HepG2 (cell line): ENCODE results near the gene DLG2. TPM values are rescaled to one million over a fixed set of nuclear protein-coding genes. Genes with fewer than 3 reads are reported as not detected.
A peak's percentile ranks its signal among the peaks of the same experiment; 100 is the strongest.

Experiments
- ATAC-seq: fragments of 200-7000 bp; cut with Tn5 transposase; 3 replicates; pipeline ENCODE4 v1.9.1; 2020; ENCODE audit warnings: mild to moderate bottlenecking, moderate library complexity
- BruUV-seq: library from RNA; stranded (reverse); fragments of 400-500 nt; replicated peaks from 2 replicates; lab custom pipeline; 2021; lab: Mats Ljungman, UMichigan
- CTCF ChIA-PET: fragments of 300-600 bp; formaldehyde crosslinking; extraction: SDS; loops from one replicate; lab custom pipeline; 2021; ENCODE audit warnings: low total read pairs, inconsistent platforms, low intra/inter-chr PET ratio; lab: Yijun Ruan, JAX
- POLR2A ChIA-PET: fragments of 350-600 bp; sonication (Branson Sonifier 250); formaldehyde crosslinking; loops from one replicate; lab custom pipeline; 2020; ENCODE audit warnings: antibody characterized with exemption, inconsistent platforms; lab: Yijun Ruan, JAX
- DNase-seq: peaks from one replicate; pipeline ENCODE4 v3.0.0-alpha.2; 2015; ENCODE audit warnings: low spot score
- FAIRE-seq: peaks from 3 replicates; lab custom pipeline; 2011; peaks lifted over from hg19 to GRCh38; lab: Jason Lieb, UNC
- H2AFZ ChIP-seq: one replicate; pipeline ENCODE4 v1.6.1; 2011; ENCODE audit warnings: low read length, inconsistent platforms
- H3K27ac ChIP-seq: fragments of 300-600 bp; 3 replicates; pipeline ENCODE4 v1.8.0; 2011; ENCODE audit warnings: mixed run types, mild to moderate bottlenecking, mixed read lengths, low read length, inconsistent platforms; ENCODE audit not compliant: insufficient read depth; ENCODE audit errors: extremely low read length
- H3K27me3 ChIP-seq, 2 experiments: fragments of 200-600 bp in 1 of 2; 2 replicates in 1 of 2; 3 replicates in 1 of 2; pipeline versions ENCODE4 v1.6.0 to v1.8.0; 2011; ENCODE audit warnings: low read length in 2 of 2, mild to moderate bottlenecking in 2 of 2, moderate library complexity in 2 of 2, inconsistent platforms in 1 of 2; ENCODE audit not compliant: insufficient read depth in 2 of 2, control insufficient read depth in 1 of 2
- H3K36me3 ChIP-seq, 2 experiments: fragments of 200-600 bp in 1 of 2; replicated peaks in 1 of 2; 2 replicates in 1 of 2; 3 replicates in 1 of 2; pipeline versions ENCODE4 v1.5.1 to v1.8.0; 2011; ENCODE audit warnings: low read length in 2 of 2, inconsistent platforms in 1 of 2; ENCODE audit not compliant: insufficient read depth in 2 of 2, control insufficient read depth in 1 of 2
- H3K4me1 ChIP-seq: 2 replicates; pipeline ENCODE4 v1.5.1; 2012; ENCODE audit warnings: low read length, inconsistent platforms; ENCODE audit not compliant: insufficient read depth
- H3K4me2 ChIP-seq: 2 replicates; pipeline ENCODE4 v1.6.0; 2011; ENCODE audit warnings: low read depth, low read length, inconsistent platforms
- H3K4me3 ChIP-seq, 3 experiments: fragments of 200-600 bp in 1 of 3; sonication (generic), shearing (Covaris generic) in 1 of 3; replicated peaks in 1 of 3; 2 replicates each; pipeline ENCODE4 v1.5.1; 2011 to 2016; ENCODE audit warnings: low read length in 3 of 3, inconsistent platforms in 2 of 3, low read depth in 2 of 3, mild to moderate bottlenecking in 2 of 3, control low read depth in 1 of 3, mixed read lengths in 1 of 3; ENCODE audit not compliant: insufficient read depth in 1 of 3
- H3K79me2 ChIP-seq: one replicate; pipeline ENCODE4 v1.6.1; 2011; ENCODE audit warnings: low read length, inconsistent platforms; ENCODE audit not compliant: insufficient read depth
- H3K9ac ChIP-seq: 2 replicates; pipeline ENCODE4 v1.6.0; 2011; ENCODE audit warnings: mild to moderate bottlenecking, low read depth, low read length, inconsistent platforms; ENCODE audit not compliant: insufficient read depth
- H3K9me3 ChIP-seq: 2 replicates; pipeline ENCODE4 v1.5.1; 2012; ENCODE audit warnings: mild to moderate bottlenecking, low read length
- H4K20me1 ChIP-seq: 2 replicates; pipeline ENCODE4 v1.6.0; 2011; ENCODE audit warnings: inconsistent platforms, mild to moderate bottlenecking, low read length, moderate library complexity; ENCODE audit not compliant: insufficient read depth
- ARID5B ChIP-seq: IDR thresholded peaks from 2 replicates; pipeline ENCODE4 v1.4.0; 2020; ENCODE audit warnings: mild to moderate bottlenecking, missing genetic modification reagents
- CBFB ChIP-seq: sonication (generic); formaldehyde crosslinking; IDR thresholded peaks from 2 replicates; pipeline ENCODE4 v1.4.0; 2020; ENCODE audit warnings: missing genetic modification reagents
- CEBPB ChIP-seq: IDR thresholded peaks from 2 replicates; pipeline ENCODE4 v1.6.1; 2011; ENCODE audit warnings: low read depth, low read length, improper control_type of control experiment, borderline replicate concordance
- CEBPG ChIP-seq: IDR thresholded peaks from 2 replicates; pipeline ENCODE4 v1.6.1; 2016
- GPBP1L1 ChIP-seq: sonication (generic); formaldehyde crosslinking; IDR thresholded peaks from 2 replicates; pipeline ENCODE4 v1.5.0; 2020; ENCODE audit warnings: mild to moderate bottlenecking, missing genetic modification reagents
- JDP2 ChIP-seq: sonication (generic); formaldehyde crosslinking; IDR thresholded peaks from 2 replicates; pipeline ENCODE4 v1.8.1; 2022; ENCODE audit warnings: missing genetic modification reagents, borderline replicate concordance
- POGZ ChIP-seq: sonication (generic); formaldehyde crosslinking; IDR thresholded peaks from 2 replicates; pipeline ENCODE4 v1.4.0; 2020; ENCODE audit warnings: mild to moderate bottlenecking, missing genetic modification reagents
- SIX1 ChIP-seq: sonication (generic); formaldehyde crosslinking; IDR thresholded peaks from 2 replicates; pipeline ENCODE4 v1.4.0; 2020; ENCODE audit warnings: missing genetic modification reagents, borderline replicate concordance
- SMC3 ChIP-seq: IDR thresholded peaks from 2 replicates; pipeline ENCODE4 v1.6.1; 2011; ENCODE audit warnings: low read length, improper control_type of control experiment
- XBP1 ChIP-seq: sonication (generic); formaldehyde crosslinking; IDR thresholded peaks from 2 replicates; pipeline ENCODE4 v1.5.0; 2020; ENCODE audit warnings: missing genetic modification reagents
- ZMYM3 ChIP-seq: sonication (generic); formaldehyde crosslinking; IDR thresholded peaks from 2 replicates; pipeline ENCODE4 v1.5.1; 2020; ENCODE audit warnings: mild to moderate bottlenecking, missing genetic modification reagents
- ZMYM4 ChIP-seq: sonication (generic); formaldehyde crosslinking; IDR thresholded peaks from 2 replicates; pipeline ENCODE4 v1.8.1; 2023; ENCODE audit warnings: mild to moderate bottlenecking, missing genetic modification reagents
- ZNF121 ChIP-seq: sonication (generic); formaldehyde crosslinking; IDR thresholded peaks from 2 replicates; pipeline ENCODE4 v1.5.0; 2020; ENCODE audit warnings: mild to moderate bottlenecking, missing genetic modification reagents
- ZNF362 ChIP-seq: sonication (generic); formaldehyde crosslinking; IDR thresholded peaks from 2 replicates; pipeline ENCODE4 v1.4.0; 2020; ENCODE audit warnings: missing genetic modification reagents, mild to moderate bottlenecking, borderline replicate concordance
- ZNF441 ChIP-seq: sonication (generic); formaldehyde crosslinking; IDR thresholded peaks from 2 replicates; pipeline ENCODE4 v1.7.0; 2021; ENCODE audit warnings: missing genetic modification reagents, borderline replicate concordance
- ZNF644 ChIP-seq: IDR thresholded peaks from 2 replicates; pipeline ENCODE4 v1.6.1; 2016; ENCODE audit warnings: low read depth
- WGBS: methylation state at CpG from one replicate; pipeline ENCODE4 v1.1.6; 2017; ENCODE audit warnings: low lambda C conversion rate; 5-methylcytosine and 5-hydroxymethylcytosine counted together
- in situ Hi-C: cut with HindIII; loops from 2 replicates; pipeline ENCODE4 v1.10.0; 2017; ENCODE audit warnings: low pct_unique_long_range_greater_than_20kb; ENCODE audit not compliant: extremely low pct_ligation_motif_present
- intact Hi-C: fragments of 100-400 bp; cut with micrococcal nuclease; formaldehyde crosslinking; loops from one replicate; pipeline ENCODE4 v1.10.0; 2022; ENCODE audit not compliant: unreplicated experiment
- polyA plus RNA-seq, 8 experiments: library from polyadenylated mRNA; depleted of rRNA in 3 of 8; stranded (reverse) in 7 of 8; unstranded in 1 of 8; fragments of >200 nt; fragmentation: Illumina TruSeq in 4 of 8; extraction: Trizol in 4 of 8; gene quantifications; 2 replicates each; pipeline versions ENCODE4 v1.2.1 to v1.2.3, GENCODE V29; 2011 to 2016; ENCODE audit warnings: low read depth in 4 of 8, missing spikeins in 1 of 8, mixed read lengths in 1 of 8; ENCODE audit not compliant: insufficient read depth in 1 of 8
- total RNA-seq, 5 experiments: library from RNA; depleted of rRNA; stranded (reverse); fragments of >200 nt; fragmentation: Illumina TruSeq; extraction: Trizol; gene quantifications; 2 replicates each; pipeline ENCODE4 v1.2.3, GENCODE V29; 2016; ENCODE audit warnings: low read depth in 1 of 5

The DLG2 gene
- total and polyA plus RNA-seq, 2 of the 13 experiments (the other 11 are each of a cell fraction or from before 2014, with no cell fraction given) = 0.46 to 1.0 TPM

GRCh38 chr11:85619499-85619898 lies 7.6 kb downstream of the DLG2 start:
- FAIRE-seq = no peak
- ATAC-seq = no peak
- intact Hi-C loops = no loop called here
- in situ Hi-C loops = no loop called here
- WGBS = 20% methylated on average over 6 of the region's 6 CpGs
- BruUV-seq = no TSS peak
- DNase-seq = no peak
- Histone ChIP-seq H3K4me1 (peaks cover 22% of the 10 kb centered on the region), H3K4me2 (peak overlapping the region; percentile 28; the same call in 1 of the 2 replicates), H3K9me3 (no peaks in the 10 kb centered on the region), H3K27me3 (no peaks in the 10 kb centered on the region), H3K9ac (no peak overlapping the region), H3K4me3 (no peak overlapping the region), H4K20me1 (no peaks in the 10 kb centered on the region), H3K36me3 (no peaks in the 10 kb centered on the region), H3K27ac (no peak overlapping the region), H2AFZ (no peak overlapping the region), H3K79me2 (no peaks in the 10 kb centered on the region)
- POLR2A ChIA-PET = interaction anchor here (1.1 kb wide), 1 partner anchor 28 kb away, joined by 3 read pairs; the partner anchor contains the start of gene TMEM126A
- TF ChIP-seq CBFB (CRISPR knock-in tag) = no peak
- no peak for TF ChIP-seq XBP1 (CRISPR knock-in tag)
- TF ChIP-seq SMC3 = peak; percentile 9; the same call in 1 of the 2 replicates
- TF ChIP-seq ZMYM4 (CRISPR knock-in tag) = 0 out of 2 replicates have a peak, but pooled peaks have one; percentile 44
- TF ChIP-seq POGZ (CRISPR knock-in tag) = peak; percentile 48; the same call in 1 of the 2 replicates
- peak; percentile 97 for TF ChIP-seq ZNF121 (CRISPR knock-in tag)
- no peak for TF ChIP-seq GPBP1L1
- TF ChIP-seq JDP2 = no peak
- peak; percentile 98 for TF ChIP-seq ZNF441
- TF ChIP-seq ZNF362 = peak; percentile 70; the same call in 1 of the 2 replicates
- no peak for TF ChIP-seq SIX1 (CRISPR knock-in tag)
- TF ChIP-seq ZMYM3 (CRISPR knock-in tag) = 0 out of 2 replicates have a peak, but pooled peaks have one; percentile 34
- TF ChIP-seq CEBPB = peak; percentile 96
- peak; percentile 68; the same call in 1 of the 2 replicates for TF ChIP-seq ZNF644 (CRISPR knock-in tag)
- peak; percentile 97 for TF ChIP-seq CEBPG (CRISPR knock-in tag)
- 0 out of 2 replicates have a peak, but pooled peaks have one; percentile 9 for TF ChIP-seq ARID5B (CRISPR knock-in tag)
- CTCF ChIA-PET = no interaction called here
